ENCODE measurements around the gene TNFAIP8.
"Not testable (repeated sequence)": the region's sequence is repeated elsewhere in the genome, so short reads cannot be mapped to it uniquely, and the experiment has no call there.

The TNFAIP8 gene

DNA sequence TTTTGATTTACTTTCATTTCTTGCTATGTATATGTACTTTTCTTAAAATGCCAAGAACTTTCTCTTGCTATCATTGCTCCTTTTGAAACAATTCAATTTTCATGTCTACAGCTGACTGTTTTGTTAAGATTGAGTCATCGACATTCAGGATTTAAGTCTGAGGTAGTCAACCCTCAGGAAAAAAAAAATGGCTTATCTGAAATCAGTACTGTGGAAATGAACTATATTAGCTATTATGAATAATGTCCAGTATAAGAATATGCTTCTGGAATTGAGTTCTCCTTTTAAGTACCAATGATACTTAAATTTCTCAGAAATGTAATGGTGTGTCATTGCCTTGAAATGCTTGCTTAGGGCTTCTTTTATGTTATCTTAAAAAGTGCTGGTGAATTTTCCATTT, 37.9 kb downstream of the TNFAIP8 start:
- DNase-seq (ENCODE audit: low read depth, low spot score), result no peak

GRCh38 chr5:119395080-119395836, 39.4 kb downstream of the TNFAIP8 start:
- no peak for DNase-seq (ENCODE audit: low read depth, low spot score)

DNA sequence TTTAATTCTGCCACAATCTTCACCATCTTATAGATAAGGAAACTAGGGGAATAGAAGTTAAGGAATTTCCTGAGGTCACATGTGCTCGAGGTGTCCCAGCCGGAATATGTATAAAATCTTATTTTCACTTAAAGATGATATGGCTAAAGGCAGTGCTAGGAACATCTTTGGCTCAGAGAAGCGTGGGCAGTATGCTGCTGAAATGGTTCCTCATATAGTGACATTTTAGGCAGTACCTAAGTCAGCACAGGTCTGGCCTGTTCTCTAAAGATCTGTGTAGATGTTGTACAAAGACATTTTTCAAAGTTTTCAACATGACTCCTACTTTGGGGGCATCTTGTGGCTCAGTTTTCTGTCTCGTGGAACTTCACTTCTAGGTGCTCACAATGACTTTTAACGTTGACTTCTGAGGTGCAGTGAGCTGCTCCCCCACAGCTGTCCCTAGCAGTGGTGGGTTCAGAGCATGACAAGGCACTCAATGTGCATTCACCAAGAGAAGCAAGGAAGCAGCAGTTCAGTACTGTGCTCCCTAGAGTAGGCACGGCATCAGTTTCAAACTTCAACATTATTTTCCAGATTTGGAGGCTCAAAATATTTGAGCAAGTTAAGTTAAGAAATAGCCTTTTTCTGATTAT, 40.3 kb downstream of the TNFAIP8 start:
- no peak for DNase-seq (ENCODE audit: low read depth, low spot score)

DNA sequence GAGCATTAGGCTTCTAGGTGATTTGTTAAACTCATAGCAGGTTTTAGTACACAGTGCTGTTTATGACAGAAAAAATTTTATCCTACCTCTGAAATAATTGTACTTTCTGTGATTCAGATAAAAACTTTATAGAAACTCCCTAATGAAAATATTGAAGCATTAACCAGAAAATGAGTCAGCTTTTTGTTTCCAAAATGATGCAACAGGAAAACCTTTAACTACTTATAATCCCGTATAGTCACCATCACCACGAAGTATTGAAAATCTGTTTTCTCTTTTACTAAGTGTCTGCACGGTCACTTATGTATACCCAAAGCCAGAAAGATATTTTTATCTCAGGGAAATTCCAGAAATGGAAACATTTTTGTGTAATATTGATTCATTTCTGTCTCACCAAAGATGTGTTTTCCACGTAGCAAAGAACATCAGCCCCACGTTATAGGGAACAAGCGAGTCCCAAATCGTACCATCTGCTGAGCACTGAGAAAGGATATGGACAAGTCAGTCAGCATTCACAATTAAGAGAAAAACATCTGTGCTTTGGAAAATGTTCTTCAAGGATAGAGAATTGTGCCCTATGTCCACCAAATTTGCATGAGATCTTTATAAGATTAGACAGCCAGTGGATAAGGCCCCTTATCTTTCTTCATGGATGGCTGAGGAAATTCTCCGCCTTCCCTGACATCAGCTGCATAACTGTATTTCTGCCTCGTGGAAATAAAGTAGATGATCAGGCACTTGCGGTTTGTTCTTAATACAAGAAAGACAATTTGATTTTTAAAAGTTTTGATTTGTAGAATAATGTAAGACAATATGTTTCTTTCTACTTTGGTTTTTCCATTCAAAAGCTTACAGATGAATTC, 41.9 kb downstream of the TNFAIP8 start:
- no peak for DNase-seq (ENCODE audit: low read depth, low spot score)

DNA sequence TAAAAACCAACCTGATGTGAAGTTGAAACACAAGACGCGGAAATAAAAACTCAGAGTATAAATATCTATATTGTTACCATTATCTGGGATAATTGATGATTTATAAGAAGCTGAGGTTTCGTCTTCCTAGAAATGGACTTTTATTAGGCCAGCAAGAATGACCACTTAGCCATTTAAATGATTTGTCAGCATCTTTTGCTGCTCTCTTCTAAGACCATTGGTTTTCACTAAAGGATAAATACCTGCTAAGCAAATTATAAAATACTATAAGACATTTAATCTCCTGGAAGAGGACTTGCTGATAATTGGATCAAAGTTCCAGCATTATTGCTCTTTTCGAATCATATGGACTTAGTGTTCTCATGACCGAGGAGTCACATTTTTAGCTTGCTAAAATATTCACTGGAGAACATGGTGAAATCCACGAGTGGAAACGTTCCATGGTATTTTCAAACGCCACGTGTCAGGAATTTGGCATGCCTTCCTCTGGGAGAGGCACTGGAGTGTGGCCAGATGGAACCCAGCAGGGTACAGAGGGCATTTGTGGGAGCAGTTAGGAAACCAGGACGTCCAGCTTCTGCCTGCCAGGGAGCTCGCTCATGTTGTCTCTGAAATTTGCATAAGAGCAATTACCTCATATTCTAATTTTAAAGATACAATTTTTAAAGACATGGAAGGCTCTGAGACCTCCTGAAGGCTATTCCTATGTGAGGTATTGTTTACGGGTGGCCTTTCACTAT, 43.1 kb downstream of the TNFAIP8 start:
- no peak for DNase-seq (ENCODE audit: low read depth, low spot score)

DNA sequence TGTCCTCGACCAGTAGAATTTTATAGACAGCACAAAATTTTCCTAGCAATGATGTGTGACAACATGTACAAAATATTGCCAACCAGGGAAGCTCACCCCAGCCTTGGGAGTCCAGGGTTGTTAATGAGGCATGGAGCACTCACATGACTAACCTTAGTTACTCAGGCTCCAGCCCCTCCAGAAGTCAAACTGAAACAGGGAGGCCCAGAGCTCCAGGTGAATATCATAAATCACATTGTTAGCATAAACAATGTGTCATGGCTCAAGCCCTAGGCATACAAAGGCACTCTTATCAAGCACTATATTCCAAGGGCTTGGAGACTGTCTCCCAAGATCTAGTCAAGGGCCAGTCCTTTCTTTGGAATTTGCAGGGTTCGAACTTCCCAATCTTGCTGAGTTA, 44.4 kb downstream of the TNFAIP8 start:
- no peak for DNase-seq (ENCODE audit: low read depth, low spot score)

GRCh38 chr5:119402081-119402480, 46.3 kb downstream of the TNFAIP8 start:
- no peak for DNase-seq (ENCODE audit: low read depth, low spot score)

- no peak for DNase-seq (ENCODE audit: low read depth, low spot score)
Observed at GRCh38 chr5:119402555-119402954, 46.7 kb downstream of the TNFAIP8 start.

DNA sequence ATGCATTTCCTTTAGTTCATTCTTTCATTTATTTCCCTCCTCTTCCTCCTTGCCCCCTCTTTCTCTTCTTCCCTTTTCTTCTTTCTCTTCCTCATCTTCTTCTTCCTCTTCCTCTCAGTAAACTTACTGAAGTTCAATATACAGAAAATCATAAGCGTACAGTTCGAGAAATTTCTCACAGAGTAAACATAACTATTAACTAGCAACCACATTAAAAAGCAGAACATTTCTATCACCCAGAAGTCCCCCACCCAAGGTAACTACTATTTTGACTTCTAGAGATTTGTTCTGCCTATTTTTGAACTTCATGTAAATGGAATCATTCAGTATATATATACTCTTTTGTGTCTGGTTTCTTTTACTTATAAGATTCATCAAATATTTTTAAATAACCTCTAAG, 48.2 kb downstream of the TNFAIP8 start:
- DNase-seq (ENCODE audit: low read depth, low spot score), result no peak

DNA sequence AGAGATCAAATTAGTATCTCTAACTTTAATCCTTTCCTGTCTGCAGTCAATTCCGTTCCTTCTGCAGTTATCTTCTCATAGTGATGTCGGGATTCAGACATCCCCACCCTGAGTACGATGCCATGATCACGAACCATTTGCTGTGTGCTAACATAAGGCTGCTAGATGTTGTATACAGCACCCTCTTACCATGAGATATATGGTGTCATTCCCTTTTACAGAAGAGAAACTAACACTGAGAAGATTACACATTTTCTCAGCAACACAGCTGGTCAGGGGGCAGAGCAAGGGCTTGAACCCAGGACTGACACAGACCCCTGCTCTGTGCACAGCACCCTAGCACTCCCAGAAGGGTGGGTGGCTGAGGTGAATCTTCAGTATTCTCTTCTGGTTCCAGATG, 49.6 kb downstream of the TNFAIP8 start:
- DNase-seq (ENCODE audit: low read depth, low spot score), result no peak

DNA sequence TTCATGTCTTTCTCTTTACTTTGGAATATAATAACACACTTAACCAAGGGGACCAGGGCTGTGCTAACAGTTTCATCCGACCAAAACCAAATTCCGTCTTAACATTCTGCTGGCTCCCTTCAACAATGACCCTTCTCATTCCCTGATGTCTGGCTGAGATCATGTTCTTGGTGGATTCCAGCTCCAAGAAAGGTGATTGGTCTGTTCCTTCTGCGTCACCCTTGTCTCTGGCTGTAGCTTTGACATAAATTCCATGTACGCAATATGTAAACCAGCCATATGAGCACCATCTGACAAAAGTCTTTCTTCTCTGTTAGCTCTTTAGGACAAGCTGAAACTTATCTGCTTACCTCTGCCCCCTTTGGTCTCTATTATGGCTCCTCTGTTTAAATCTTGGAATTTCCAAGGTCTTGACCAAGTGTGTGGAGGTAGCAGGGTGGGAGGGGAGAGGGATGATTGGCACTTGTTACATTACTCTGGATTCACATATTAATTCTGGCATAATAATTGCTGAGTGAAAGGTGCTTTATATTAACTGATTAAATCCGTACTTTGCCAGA, 50.8 kb downstream of the TNFAIP8 start:
- no peak for DNase-seq (ENCODE audit: low read depth, low spot score)

GRCh38 chr5:119409235-119409815, 53.5 kb downstream of the TNFAIP8 start:
- DNase-seq (ENCODE audit: low read depth, low spot score), result no peak

- DNase-seq (ENCODE audit: low read depth, low spot score), result no peak
Observed at GRCh38 chr5:119410448-119411159, 54.8 kb downstream of the TNFAIP8 start.

- peak; percentile 46 for DNase-seq (ENCODE audit: low read depth, low spot score)
Observed at GRCh38 chr5:119411361-119412278, 55.8 kb downstream of the TNFAIP8 start.

DNA sequence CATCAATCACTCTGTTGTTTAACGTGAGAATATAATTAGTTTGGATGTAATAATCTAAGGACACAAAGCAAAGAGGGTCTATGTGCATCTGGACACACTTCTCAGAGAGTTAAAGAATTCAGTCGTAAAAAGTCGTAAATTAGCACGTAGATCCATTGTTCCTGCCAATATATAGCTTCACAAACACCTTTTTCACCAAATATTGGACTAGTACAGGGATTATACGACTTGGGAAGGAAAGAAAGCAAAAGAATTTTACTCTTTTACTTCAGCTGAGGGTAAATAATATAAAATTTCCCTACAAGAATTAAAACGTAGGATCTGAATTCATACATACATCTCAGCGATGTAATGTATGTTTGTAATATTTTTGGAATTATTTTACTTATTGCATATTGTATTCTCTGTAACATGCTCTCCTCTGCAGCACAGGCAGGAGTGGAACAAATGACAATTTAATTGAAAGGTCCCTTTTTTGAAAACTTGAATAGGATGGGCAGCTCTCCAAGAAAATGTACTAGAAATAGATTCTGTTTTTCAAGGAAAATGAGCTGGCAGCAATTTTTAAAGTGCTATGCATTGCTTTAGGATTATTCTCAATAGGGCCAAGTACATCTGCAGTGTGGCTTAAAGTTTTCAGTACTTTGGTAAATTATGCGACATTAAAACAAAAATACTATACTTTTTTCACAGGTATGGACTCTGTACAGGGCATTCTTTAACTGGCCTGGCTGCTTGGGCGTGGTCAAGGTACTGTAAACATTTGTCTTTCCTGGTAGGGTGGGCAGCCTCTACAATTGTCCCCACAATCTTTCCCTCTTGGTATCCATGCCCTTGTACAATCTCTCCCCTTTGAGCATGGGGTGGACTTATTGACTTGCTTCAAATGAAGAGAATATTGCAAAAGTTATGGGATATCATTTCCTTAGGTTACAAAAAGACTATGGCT, 56.7 kb downstream of the TNFAIP8 start:
- DNase-seq (ENCODE audit: low read depth, low spot score), result no peak

DNA sequence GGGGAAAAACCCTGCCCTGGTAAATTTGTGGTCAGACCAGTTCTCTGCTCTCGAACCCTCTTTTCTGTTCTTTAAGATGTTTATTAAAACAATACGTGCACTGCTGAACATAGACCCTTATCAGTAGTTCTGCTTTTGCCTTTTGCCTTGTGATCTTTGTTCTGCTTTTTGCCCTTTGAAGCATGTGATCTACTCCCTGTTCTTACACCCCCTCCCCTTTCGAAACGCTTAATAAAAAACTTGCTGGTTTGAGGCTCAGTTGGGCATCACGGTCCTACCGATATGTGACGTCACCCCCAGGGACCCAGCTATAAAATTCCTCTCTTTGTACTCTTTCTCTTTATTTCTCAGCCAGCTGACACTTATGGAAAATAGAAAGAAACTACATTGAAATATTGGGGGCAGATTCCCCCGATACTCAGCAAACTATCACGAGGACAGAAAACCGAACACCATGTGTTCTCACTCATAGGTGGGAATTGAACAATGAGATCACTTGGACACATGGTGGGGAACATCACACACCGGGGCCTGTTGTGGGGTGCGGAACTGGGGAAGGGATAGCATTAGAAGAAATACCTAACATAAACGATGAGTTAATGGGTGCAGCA, 58.4 kb downstream of the TNFAIP8 start:
- DNase-seq (ENCODE audit: low read depth, low spot score), result not testable (repeated sequence)

DNA sequence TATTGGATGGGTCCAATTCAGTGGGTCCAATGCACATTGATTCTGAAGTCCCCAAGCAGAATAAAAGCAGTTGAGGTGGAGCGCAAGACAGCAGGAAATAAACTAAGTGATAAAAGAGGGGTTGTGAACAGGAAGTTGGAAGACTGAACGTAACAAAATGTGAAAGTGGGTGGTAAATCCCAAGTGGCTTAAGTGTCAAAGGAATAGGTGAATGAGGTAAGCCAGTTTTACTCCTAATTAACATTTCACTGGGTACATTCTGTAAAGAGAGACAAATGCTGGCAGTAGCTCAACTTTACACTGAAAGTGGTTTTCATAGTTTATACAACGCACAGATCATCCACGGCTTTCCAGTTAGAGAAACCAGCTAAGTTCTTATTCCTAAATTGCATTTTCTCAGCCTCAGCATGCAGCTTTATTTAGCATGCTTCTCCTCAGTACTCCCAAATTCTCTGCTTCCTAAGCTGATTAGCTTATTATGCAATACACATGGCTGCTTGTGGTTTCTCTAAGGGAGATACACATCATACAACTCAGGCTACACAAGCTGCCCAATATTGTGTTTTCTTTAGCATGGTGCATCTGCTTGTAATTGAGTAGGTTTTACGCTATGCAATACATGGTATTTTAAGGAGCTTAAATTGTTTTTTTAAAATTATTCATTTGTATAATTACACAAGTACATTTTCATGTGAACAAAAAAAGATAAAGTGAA, 62.2 kb downstream of the TNFAIP8 start:
- DNase-seq (ENCODE audit: low read depth, low spot score), result no peak

All from activated CD4-positive, CD25-positive, alpha-beta regulatory T cell treated with anti-CD3 and anti-CD28 coated beads, Interleukin-2, amount 50 U/mL, for 16 hours (primary cell).